GM15510 (cell line): ENCODE data around the gene KRT85.

Experiments used
- POLR2A ChIP-seq: IDR thresholded peaks from 3 replicates; pipeline ENCODE4 v1.6.1; 2011; ENCODE audit warnings: borderline replicate concordance; ENCODE audit not compliant: insufficient read length; ENCODE audit errors: extremely low read depth

The KRT85 gene

DNA sequence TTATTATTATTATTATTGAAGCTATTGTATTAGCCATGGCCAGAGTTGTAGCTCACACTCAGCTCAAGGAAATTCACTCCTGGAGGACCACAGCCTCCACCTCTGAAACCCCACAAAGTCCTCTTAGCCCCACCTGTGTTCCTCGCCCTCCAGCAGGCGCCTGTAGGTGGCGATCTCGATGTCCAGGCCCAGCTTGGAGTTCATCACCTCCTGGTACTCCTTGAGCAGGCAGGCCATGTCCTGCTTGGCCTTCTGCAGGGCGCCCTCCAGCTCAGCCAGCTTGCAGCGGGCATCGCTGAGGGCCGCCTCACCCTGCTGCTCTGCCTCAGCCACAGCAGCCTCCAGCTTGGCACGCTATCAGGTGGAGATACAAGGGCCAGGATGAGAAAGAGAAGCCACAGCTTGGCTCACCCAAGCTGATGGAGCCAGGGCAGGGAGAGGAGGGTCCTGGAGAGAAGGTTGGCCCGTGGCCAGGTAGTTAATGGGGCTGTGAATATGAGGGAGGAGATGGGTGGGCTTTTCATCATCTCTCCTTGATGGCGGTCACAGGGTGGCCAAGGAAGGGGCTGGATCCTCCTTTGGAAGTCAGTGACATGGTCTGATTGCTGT lies 5.1 kb downstream of the KRT85 start:
- no peak for TF ChIP-seq POLR2A

DNA sequence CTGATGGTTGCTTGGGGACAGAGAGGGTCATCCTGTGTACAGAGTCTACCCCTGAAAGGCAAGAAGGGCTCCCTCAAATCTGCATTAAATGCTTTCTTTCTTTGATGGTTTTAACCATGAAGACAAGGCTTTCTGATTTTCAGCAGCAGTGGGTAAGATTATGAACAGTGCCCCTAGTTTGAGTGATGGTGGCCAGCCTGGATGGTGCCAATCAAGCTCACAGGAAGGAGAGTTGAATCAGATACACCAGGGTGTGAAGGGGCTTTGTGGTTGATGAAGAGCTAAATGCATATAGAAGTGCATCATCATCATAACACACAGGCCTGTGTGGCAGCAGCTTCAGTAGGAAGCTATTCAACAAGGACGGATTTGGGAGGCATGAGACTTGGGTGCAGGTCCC lies 5.7 kb downstream of the KRT85 start:
- no peak for TF ChIP-seq POLR2A

DNA sequence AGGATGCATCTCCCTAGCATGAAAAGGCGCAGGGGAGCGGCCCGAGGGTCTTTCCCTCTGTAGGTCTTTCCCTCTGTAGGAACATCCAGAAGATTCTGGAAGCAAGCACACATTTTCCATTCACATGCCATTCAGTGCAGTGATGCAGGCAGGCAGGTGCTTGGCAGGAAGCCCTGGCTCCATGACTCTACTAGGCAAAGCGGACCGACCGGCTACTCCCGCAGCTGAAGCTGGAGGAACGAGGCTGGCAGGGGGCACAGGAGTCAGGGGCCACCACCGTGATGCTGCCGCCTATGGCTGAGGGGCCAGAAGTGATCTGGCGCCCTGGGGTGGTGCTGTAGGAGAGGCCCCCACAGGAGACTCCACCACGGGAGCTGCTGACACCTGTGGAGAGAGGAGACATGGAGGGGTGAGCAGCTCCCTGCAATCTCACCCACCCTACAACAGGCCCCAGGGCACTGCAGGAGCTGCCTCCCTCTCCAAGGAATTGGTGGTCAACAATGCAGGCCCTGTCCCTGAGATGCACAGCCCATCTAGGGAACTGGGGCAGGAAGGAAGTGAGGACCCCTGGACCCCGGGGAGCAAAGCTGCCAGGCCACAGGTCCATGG lies 6.5 kb downstream of the KRT85 start:
- TF ChIP-seq POLR2A, result no peak

DNA sequence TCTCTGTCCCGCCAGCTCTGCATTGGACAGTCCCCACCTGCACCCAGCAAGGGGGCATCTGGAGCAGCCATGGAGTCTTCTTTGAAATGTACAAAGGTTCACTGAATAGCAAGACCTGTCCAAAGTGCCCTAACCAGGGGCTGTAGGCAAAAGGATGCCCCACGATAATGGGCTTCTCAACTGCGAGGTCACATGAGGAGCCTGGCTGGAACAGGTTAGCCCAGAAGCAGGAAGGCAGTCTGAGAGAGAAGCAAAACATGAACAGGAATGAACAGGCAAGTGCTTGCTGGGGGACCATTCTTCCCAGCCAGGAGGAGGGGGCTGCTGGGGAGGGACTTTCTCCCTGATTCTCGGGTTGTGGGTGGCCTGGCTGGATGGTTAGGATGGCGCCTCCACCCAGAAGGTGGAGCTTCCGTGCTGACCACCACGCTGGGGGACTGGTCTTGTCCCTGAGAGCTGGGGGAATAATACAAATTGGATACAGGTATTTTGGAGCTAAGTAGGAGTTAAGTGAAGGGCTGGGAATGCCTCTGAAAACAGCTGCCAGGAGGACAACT lies 7.1 kb downstream of the KRT85 start:
- no peak for TF ChIP-seq POLR2A

DNA sequence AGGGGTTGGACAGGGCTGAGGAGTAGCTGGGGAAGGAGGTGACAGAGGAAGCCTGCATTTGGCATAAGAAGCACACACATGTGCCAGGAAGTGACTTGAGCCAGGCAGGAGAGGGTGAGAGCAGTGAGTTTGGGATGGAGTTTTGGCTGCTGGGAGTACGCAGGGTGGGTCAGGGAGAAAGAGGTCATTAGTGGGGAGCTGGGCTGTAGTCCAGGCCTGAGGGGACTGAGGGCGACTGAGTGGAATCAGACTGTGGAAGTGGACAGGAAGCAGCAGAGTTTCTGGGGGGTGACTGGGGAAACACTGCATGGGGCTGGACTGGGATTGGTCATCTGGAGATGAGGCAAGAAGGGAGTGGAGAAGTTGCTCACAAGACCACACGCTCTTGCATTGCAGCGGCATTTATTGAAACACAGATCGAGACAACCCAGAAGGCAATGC lies 7.6 kb downstream of the KRT85 start:
- no peak for TF ChIP-seq POLR2A

DNA sequence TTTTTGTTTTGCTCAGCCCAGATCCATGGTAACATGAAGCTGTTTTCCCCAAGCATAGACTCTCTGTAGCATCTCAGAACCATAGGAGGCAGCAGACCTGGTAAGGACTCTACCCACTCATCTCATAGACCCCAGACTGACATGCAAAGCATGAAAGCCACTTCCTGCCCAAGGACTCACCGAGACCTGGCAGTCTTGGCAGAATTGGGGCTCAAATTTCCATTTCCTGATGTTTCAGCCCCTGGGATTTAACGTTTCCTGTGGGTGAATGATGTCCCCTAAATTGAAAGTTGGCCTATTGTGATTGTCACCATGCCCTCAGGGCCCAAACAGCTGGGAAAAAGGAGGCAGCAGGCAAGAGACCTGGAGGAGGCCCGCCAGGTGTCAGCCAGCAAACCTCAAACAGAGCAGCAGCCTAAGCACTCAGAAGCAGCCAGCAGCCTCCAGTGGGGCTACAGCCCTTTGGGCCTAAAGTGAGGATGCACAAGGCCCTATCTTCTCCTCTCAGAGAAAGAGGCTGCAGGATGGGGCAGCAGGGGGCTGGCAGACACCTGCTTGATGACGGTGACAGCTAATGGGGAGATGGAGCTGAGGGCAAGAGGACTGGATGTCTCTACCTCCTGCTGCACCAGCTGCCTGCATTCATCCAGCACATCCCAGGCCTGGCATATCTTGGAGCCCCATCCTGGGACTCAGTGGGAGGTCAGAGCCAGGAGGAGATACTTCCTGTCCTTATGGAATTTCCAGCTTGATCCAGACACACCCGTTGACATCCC lies 8.5 kb downstream of the KRT85 start:
- TF ChIP-seq POLR2A, result no peak

DNA sequence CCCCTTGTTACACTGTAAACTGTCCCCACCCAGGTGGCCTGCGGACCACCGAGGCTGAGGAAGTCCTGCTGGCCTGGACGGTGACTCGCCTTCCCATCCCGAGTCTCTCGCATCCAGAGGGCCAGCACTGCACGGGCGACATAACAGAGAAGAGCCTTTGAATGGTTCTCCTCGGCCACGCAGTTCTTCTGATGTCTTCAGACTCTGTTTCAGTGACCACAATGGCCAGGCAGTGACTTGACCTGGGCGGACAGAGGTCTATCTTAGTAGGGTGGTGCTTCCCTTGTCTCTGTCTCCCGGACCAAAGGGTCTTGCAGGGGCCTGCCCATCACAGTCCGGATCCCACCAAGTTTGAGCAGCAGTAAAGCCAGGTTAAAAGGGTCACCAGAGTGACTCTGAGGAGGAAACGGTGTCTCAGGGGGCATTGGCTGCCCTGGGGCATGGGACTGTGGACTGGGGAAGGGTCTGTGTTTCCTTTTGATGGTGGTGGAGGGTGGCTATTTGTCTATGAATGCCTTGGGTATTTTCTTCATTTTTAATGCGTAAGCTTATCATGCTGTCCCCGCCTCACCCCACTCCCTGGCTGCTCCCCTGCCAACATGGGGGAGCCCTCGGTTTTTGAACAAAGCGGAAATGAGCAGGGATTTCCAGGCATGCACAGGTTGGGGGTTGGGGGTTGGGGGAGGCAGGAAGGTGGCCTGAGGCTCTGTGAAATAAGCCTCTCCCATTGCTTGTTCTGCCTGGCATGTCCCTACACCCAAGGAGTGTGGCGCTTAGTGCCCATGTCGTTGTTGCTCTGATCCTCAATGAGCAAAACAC lies 10.3 kb downstream of the KRT85 start:
- TF ChIP-seq POLR2A, result no peak

DNA sequence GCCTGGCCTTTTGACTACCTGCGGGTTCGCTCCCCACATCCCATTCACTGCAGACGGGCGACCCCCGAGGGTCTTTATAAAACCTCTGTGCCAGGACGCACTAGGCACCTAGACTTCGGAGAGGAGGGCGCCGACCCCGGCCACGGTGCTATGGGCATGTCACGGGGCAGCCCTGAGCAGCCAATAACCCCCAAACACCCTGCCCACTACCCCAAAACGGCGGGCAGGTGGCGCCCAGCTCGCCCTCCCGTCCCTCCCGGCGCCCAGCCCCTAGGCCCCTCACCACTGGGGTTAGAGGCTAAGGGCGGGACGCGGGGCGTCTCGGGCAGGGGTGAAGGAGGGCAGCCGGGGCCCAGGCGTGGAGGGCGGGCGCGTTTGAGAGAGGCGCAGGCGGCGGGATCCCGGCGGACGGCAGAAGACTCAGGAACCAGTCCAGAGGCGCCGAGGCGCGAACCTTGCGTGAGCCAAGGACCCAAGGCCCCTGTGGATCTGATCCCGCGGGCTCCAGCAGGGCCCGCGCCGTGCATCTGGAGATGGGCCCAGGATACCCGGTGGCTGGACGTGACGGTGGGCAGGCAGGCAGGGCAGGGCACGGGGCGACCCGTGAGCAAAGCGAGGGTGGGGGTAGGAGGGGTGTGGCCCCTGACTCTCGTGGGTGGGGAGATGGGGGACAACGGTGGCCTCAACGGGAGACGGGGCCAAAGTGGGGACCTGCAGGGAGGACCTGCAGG lies 11.1 kb downstream of the KRT85 start:
- TF ChIP-seq POLR2A, result no peak

DNA sequence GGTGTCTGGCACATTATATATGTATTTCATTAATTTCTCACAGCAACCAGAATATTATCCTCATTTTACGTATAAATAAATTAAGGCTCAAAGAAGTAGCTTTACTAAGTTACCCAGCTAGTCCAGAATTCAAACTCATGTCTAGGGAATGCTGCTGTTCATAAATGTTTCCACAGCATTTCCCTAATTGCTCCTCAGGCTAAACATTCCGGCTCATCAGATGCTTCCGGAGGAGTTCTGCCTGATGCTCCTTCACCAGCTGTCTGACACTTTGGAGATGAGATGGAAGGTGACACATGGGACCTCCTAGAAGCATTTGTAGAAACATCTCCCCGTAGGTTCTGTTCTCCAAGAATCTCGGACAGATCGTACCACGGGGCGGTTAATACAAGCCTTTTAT lies 12.1 kb downstream of the KRT85 start:
- TF ChIP-seq POLR2A, result no peak

DNA sequence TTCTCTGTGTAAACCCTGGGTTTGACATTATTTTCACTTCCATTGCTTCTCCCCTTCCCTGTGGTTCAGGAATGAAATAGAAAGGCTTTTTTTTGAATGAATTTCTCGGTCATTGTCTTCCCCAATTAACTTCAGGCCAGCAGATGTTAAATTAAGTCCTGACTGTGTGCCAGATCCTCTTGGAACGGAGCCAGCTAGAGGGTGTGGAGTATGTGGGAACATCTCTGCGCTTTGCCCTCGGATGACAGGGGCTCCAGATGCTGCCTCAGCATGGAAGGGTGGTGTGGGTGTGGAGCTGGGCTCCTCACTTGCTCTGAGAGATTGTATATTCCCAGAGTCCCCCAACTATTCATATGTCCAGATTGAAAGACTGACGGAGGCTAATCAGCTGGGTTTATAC lies 13.1 kb downstream of the KRT85 start:
- no peak for TF ChIP-seq POLR2A

DNA sequence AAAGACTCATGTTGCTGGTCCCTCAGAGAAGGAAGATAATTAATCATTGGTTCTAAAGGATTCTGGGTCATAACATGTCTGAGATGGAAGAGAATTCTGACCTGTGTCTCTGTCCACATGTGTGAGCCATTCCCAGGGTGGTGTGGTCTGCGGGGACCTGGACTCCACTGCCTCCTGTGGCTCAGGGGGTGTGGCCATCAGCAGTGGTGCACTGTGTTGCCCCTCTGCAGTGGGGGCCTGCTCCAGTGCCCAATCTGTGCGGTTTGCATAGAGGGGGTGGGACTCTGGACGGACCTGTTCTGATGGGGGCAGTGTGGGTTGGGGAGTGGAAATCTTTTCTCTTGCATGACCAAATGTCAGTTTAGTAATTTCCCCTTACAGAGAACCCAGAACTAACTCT lies 13.5 kb downstream of the KRT85 start:
- no peak for TF ChIP-seq POLR2A

DNA sequence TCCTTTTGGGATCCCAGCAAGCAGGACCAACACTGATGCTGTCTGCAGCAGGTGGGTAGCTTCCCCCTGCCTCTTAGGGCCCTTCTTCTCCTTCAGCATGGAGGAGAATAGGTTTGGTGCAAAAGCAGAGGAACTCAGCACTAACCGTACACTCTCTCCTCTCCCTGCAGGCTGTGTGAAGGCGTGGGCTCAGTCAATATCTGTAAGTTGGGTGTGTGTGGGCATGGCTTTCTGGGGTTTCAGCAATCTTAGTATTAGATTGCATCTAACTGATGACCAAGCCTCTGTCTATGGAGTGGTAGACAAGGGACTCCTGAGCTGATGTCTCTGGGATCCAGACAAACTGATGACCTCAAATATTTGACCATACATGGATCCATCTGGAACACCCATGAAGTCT lies 14.3 kb downstream of the KRT85 start:
- TF ChIP-seq POLR2A, result no peak

DNA sequence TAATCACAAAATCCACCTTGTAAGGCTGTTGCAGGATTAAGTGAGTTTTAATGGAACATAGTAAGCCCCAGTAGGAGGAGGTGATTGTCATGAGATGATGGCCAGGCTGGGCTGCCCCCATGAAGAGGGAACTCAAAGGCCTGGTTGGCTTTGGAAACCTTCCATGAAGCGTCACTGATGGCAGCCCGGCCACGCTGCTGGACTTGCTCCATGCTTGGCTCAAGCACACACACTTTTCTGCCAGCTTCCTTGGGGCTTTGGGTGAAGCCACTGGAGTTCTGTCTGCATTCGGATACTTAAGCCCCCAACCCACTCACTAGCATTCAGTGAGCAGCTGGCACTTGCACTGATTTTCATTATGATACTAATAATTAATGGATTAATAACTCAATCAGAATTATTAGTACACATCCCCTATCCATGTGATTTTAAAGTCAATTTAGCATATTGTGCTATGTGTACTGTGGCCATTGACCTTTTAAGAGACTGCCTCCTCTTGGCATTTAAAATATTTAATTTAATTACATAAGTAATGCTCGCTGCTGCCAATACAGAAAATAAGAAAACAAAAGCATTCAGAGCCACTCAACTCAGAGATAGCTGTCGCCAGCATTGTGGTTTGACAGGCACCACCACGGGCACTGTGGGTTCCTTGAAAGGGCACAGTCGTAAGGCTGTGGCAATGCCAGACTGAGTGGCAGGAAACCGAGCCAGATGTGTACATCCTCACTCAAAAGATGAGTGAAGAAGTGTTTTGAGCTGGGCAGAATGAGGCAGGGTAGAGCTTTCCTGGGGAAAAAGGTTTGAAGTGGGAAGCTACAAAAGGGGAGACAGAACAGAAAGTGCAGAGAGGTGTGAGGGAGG lies 15.9 kb downstream of the KRT85 start:
- no peak for TF ChIP-seq POLR2A
